Osteocyte (in vitro differentiated cells): ENCODE measurements around the gene ACKR1. TPM values are rescaled to one million over a fixed set of nuclear protein-coding genes. Genes with fewer than 3 reads are reported as not detected.

Experiments
- DNase-seq: peaks from one replicate; pipeline ENCODE4 v3.0.0; 2021; ENCODE audit warnings: mixed read lengths; ENCODE audit not compliant: unreplicated experiment; ENCODE audit errors: extremely low spot score
- H3K27ac Mint-ChIP-seq: one replicate; pipeline ENCODE4 v1.8.0; 2021; ENCODE audit warnings: mild to moderate bottlenecking, mixed read lengths; ENCODE audit not compliant: unreplicated experiment
- H3K27me3 Mint-ChIP-seq: one replicate; pipeline ENCODE4 v1.8.0; 2021; ENCODE audit warnings: mixed read lengths; ENCODE audit not compliant: unreplicated experiment
- H3K36me3 Mint-ChIP-seq: one replicate; pipeline ENCODE4 v1.8.0; 2021; ENCODE audit warnings: mixed read lengths; ENCODE audit not compliant: unreplicated experiment
- H3K4me1 Mint-ChIP-seq: one replicate; pipeline ENCODE4 v1.8.0; 2021; ENCODE audit warnings: mixed read lengths; ENCODE audit not compliant: unreplicated experiment
- H3K4me3 Mint-ChIP-seq: one replicate; pipeline ENCODE4 v1.8.0; 2021; ENCODE audit warnings: mild to moderate bottlenecking, moderate library complexity, mixed read lengths; ENCODE audit not compliant: unreplicated experiment
- H3K9me3 Mint-ChIP-seq: one replicate; pipeline ENCODE4 v1.8.0; 2021; ENCODE audit warnings: mixed read lengths; ENCODE audit not compliant: unreplicated experiment
- CTCF ChIP-seq: fragments of 200-600 bp; sonication (generic); IDR thresholded peaks from 2 replicates; pipeline ENCODE4 v1.5.0; 2021; ENCODE audit warnings: antibody characterized with exemption, mild to moderate bottlenecking, moderate library complexity
- total RNA-seq: library from RNA; stranded (reverse); gene quantifications from 2 replicates; pipeline ENCODE4 v1.2.1, GENCODE V29; 2021

The ACKR1 gene
- total RNA-seq, 1 donor from 2014 or later: not detected

GRCh38 chr1:159172614-159173291, 31.9 kb upstream of the ACKR1 start:
- Mint-ChIP-seq H3K27me3 (peaks cover 51% of the 10 kb centered on the region), H3K27ac (no peak overlapping the region), H3K9me3 (no peaks in the 10 kb centered on the region), H3K4me3 (no peak overlapping the region), H3K36me3 (no peaks in the 10 kb centered on the region), H3K4me1 (peaks cover 5% of the 10 kb centered on the region)
- no peak for TF ChIP-seq CTCF
- no peak for DNase-seq

DNA sequence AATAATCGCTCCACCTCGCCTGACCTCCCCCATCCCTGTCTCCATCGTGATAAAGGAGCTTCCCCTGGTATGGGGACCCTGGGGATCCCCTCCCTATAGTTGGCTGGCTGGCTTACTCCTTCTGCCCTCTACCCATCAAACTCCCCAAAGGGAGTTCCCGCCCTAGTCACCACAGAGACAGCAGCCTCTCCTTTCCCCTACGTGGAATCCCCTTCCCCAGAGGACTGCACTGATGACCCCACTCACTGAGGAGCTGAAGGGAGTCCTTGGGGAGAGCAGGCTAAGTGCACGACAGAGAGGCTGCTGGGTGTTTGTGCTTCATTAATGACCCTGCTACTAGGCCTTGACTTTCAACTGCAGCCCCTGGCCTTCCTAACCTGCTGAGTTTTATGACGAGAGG, 31.4 kb upstream of the ACKR1 start:
- Mint-ChIP-seq H3K27ac (no peak overlapping the region), H3K27me3 (peaks cover 45% of the 10 kb centered on the region), H3K4me1 (peaks cover 5% of the 10 kb centered on the region), H3K4me3 (no peak overlapping the region), H3K9me3 (no peaks in the 10 kb centered on the region), H3K36me3 (no peaks in the 10 kb centered on the region)
- no peak for TF ChIP-seq CTCF
- DNase-seq: no peak

- H3K27ac Mint-ChIP-seq: no peak overlapping the region
- TF ChIP-seq CTCF: no peak
- no peak for DNase-seq
- no peak overlapping the region for H3K4me3 Mint-ChIP-seq
- H3K4me1 Mint-ChIP-seq: peaks cover 5% of the 10 kb centered on the region
- no peaks in the 10 kb centered on the region for H3K9me3 Mint-ChIP-seq
- peaks cover 33% of the 10 kb centered on the region for H3K27me3 Mint-ChIP-seq
- no peaks in the 10 kb centered on the region for H3K36me3 Mint-ChIP-seq
Observed at GRCh38 chr1:159175571-159175970, 29.1 kb upstream of the ACKR1 start.

DNA sequence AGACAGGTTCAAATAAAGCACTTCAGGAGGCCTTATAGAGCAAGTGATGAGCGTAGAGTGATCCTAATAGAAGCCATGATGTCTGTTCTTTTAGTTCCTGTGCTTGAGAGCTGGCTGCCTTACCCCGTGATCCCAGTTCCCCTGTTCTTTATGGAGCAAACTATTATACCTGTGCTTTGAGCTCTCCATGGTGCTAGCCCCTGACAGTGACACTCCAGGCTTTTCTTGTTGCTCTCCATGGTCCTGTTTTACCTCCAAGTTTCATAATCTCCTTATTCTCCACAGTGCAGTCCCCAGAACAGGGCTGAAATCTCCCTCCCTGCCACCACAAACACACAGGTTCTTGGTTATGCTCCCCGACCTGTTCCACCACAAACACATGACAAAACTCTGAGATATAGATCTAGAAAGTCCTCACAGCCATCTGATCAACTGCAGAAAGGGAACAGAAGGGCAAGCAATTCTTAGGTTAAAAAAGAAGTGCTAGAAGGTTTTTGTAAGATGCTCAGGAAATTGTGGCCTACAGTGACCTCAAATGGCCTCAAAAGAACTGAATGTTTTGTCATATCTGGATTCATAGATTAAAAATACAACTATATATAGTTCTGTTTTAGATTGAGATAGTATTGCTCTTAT, 27.3 kb upstream of the ACKR1 start:
- H3K4me1 Mint-ChIP-seq: no peaks in the 10 kb centered on the region
- TF ChIP-seq CTCF: no peak
- DNase-seq: no peak
- H3K9me3 Mint-ChIP-seq: no peaks in the 10 kb centered on the region
- peaks cover 24% of the 10 kb centered on the region for H3K27me3 Mint-ChIP-seq
- H3K4me3 Mint-ChIP-seq: no peak overlapping the region
- H3K27ac Mint-ChIP-seq: no peak overlapping the region
- H3K36me3 Mint-ChIP-seq: no peaks in the 10 kb centered on the region

GRCh38 chr1:159179906-159180305, 24.8 kb upstream of the ACKR1 start:
- no peak for TF ChIP-seq CTCF
- Mint-ChIP-seq H3K27me3 (peaks cover 6% of the 10 kb centered on the region), H3K27ac (no peak overlapping the region), H3K4me1 (no peaks in the 10 kb centered on the region), H3K4me3 (no peak overlapping the region), H3K9me3 (no peaks in the 10 kb centered on the region), H3K36me3 (no peaks in the 10 kb centered on the region)
- no peak for DNase-seq
